Stimulated activated naive CD8-positive, alpha-beta T cell treated with anti-CD3 and anti-CD28 coated beads, Interleukin-15, Interleukin-2, amounts not matched to agents 100 ng/mL and 50 ng/mL, for 24 hours (primary cell): ENCODE results near the gene PLA2G1B.
A peak's percentile ranks its signal among the peaks of the same experiment; 100 is the strongest.

Experiments used
- H3K27ac Mint-ChIP-seq: one replicate; pipeline ENCODE4 v1.8.0; 2021; ENCODE audit warnings: mild to moderate bottlenecking, mixed read lengths
- H3K27me3 Mint-ChIP-seq: one replicate; pipeline ENCODE4 v1.8.0; 2021; ENCODE audit warnings: mixed read lengths
- H3K36me3 Mint-ChIP-seq: one replicate; pipeline ENCODE4 v1.8.0; 2021; ENCODE audit warnings: low read depth, mixed read lengths
- H3K4me1 Mint-ChIP-seq: one replicate; pipeline ENCODE4 v1.8.0; 2021; ENCODE audit warnings: low read depth, mixed read lengths
- H3K4me3 Mint-ChIP-seq: one replicate; pipeline ENCODE4 v1.8.0; 2021; ENCODE audit warnings: mild to moderate bottlenecking, mixed read lengths
- H3K9me3 Mint-ChIP-seq: one replicate; pipeline ENCODE4 v1.8.0; 2021; ENCODE audit warnings: mixed read lengths

Gene PLA2G1B

DNA sequence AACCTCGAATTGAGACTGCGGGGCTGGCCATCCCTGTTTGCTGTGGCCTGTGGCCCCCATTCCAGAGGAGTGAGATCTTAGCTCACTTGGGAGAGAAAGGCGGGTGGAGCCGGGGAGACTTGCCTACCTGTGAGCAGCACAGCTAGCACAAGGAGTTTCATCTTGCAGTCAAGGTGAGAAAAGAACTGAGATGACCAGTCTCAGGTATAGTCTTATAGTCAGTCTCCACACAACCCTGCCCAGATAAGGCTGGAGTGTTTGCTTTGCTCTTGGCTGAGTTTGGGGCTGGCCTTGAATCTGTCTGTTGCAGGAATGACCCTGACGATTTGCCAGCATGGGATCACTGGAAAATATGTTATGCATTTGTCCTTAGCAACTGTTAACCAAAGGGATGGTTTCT is at the start of gene PLA2G1B:
Gene PLA2G1B (minus strand): TSS at position 187 of the 400 bp plus-strand sequence. CDS start 26 bp downstream, at position 161.
- no peaks in the 10 kb centered on the region for H3K36me3 Mint-ChIP-seq
- no peak within 1 kb of the TSS for H3K4me3 Mint-ChIP-seq
- no peak within 1 kb of the TSS for H3K27ac Mint-ChIP-seq
- no peaks in the 10 kb centered on the region for H3K27me3 Mint-ChIP-seq
- no peaks in the 10 kb centered on the region for H3K4me1 Mint-ChIP-seq
- no peaks in the 10 kb centered on the region for H3K9me3 Mint-ChIP-seq

DNA sequence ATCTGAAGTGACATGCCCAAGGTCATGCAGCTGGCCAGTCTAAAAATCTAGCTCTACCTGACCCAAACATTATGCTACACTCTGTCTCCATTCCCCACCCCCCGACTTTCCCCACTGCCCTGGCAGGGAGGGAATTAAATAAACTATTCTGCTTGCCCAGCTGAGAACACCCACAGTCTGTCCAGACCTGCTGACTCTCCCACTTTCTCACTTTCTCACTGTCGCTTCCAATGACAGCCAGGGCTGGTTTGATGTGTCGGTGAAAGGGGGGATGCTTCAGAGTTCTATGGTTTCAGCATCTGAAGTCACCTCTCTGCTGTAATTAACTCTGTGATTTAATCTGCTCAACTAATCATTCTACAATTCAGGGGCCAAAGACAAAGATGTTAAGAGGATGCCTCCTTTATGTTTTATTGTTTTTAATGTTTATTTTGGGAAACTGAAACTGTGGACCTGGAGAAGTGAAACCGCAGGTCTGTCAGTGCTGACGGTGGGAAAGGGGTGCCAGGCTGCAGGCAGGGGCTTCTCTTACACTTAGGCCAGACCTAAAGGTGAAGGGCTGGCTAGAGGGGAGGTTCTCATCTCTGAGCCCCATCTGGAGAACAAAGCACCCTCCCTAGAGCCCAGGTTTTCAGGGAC is 49.5 kb upstream of the PLA2G1B start:
- no peaks in the 10 kb centered on the region for H3K36me3 Mint-ChIP-seq
- no peaks in the 10 kb centered on the region for H3K9me3 Mint-ChIP-seq
- no peak overlapping the region for H3K4me3 Mint-ChIP-seq
- H3K4me1 Mint-ChIP-seq, result no peaks in the 10 kb centered on the region
- no peak overlapping the region for H3K27ac Mint-ChIP-seq
- H3K27me3 Mint-ChIP-seq, result peaks cover 52% of the 10 kb centered on the region

DNA sequence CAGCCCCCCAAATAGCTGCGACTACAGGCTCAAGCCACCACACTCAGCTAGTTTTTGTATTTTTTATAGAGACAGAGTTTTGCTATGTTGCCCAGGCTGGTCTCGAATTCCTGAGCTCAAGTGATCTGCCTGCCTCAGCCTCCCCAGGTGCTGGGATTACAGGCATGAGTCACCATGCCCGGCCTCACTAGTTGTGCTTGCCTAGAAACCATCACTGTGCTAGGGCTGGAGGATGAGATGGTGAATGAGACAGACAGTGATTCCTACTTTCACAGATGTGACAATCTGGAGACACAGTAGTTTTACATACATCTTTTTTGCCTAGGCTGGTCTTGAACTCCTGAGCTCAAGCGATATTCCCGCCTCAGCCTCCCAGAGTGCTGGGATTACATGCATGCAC is 48.8 kb upstream of the PLA2G1B start:
- H3K9me3 Mint-ChIP-seq, result no peaks in the 10 kb centered on the region
- H3K27ac Mint-ChIP-seq, result no peak overlapping the region
- no peaks in the 10 kb centered on the region for H3K4me1 Mint-ChIP-seq
- peaks cover 54% of the 10 kb centered on the region for H3K27me3 Mint-ChIP-seq
- H3K4me3 Mint-ChIP-seq, result no peak overlapping the region
- H3K36me3 Mint-ChIP-seq, result no peaks in the 10 kb centered on the region

DNA sequence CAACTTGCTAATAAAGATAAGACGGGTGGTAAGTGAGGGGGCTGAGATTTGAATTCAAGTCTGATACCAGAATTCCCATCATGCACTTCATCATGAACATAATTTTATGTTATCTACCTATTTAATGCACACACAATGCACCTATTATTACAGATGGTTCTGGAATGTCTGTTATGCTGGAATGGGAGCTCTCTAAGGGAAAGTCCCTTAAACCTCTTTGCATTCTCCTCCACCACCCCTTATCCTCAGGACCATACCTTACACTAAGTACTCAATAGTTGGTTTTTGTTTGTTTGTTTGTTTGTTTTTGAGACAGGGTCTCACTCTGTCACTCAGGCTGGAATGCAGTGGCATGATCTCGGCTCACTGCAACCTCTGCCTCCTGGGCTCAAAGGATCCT is 48.4 kb upstream of the PLA2G1B start:
- Mint-ChIP-seq H3K4me1 (no peaks in the 10 kb centered on the region), H3K27ac (no peak overlapping the region), H3K4me3 (no peak overlapping the region), H3K27me3 (peaks cover 57% of the 10 kb centered on the region), H3K36me3 (no peaks in the 10 kb centered on the region), H3K9me3 (no peaks in the 10 kb centered on the region)

DNA sequence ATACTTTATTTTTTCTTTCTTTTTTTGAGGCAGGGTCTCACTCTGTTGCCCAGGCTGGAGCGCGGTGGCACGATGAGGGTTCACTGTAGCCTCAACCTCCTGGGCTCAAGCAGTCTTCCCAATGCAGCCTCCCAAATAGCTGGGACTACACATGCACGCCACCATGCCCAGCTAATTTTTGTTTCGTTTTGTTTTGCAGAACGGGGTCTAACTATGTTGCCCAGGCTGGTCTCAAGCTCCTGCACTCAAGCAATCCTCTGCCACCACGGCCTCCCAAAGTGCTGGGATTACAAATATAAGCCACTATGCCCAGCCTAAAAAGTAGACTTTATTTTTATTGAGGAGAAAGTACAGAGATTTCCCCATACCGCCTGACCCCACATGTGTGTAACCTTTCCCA is 46.1 kb upstream of the PLA2G1B start:
- Mint-ChIP-seq H3K27ac (no peak overlapping the region), H3K4me3 (no peak overlapping the region), H3K4me1 (peaks cover 10% of the 10 kb centered on the region), H3K9me3 (no peaks in the 10 kb centered on the region), H3K36me3 (no peaks in the 10 kb centered on the region), H3K27me3 (peaks cover 70% of the 10 kb centered on the region)

DNA sequence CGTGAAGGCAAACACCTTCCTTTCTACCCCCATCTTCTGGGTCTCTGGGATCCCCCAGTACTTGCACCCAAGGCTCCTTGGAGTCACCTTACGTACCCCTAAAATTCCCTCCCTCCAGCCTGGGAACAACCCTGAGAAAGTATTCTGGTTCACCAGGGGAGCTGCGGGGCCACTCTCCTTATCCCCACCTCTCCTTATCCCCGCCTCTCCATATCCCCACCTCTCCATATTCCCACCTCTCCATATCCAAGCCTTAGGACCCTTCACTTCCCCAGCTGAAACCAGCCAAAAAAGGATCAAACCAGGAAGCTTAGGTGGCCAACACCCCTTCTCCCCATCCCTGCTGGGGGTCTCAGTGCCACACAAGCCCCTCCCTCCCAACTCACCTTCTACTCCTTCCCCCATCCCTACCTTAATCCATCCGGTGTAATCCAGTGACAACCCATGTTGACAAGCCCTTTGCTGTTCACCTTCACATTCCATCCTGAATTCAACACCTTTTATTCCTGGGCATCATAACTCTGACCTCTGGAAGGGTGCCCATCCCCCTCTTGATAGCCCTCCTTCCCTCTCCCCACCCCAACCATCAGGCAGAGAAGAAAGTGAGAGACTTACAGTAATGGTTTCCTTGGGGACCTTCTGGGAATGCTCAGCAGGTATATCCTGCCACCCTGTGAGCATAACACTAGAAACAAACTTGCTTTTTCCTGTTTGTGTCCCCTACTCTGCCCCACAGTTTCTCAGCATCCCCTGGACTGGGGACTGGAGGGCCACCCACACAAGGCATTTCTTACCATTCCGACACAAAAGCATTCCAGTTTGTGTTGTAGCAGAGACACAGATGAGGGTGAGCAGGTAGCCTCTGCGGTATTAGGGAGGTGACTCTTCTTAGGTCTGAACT is 43.0 kb upstream of the PLA2G1B start:
- H3K27me3 Mint-ChIP-seq, result peaks cover 70% of the 10 kb centered on the region
- peak overlapping the region; percentile 68 for H3K4me3 Mint-ChIP-seq
- no peaks in the 10 kb centered on the region for H3K9me3 Mint-ChIP-seq
- no peaks in the 10 kb centered on the region for H3K36me3 Mint-ChIP-seq
- H3K4me1 Mint-ChIP-seq, result peaks cover 18% of the 10 kb centered on the region
- H3K27ac Mint-ChIP-seq, result no peak overlapping the region

DNA sequence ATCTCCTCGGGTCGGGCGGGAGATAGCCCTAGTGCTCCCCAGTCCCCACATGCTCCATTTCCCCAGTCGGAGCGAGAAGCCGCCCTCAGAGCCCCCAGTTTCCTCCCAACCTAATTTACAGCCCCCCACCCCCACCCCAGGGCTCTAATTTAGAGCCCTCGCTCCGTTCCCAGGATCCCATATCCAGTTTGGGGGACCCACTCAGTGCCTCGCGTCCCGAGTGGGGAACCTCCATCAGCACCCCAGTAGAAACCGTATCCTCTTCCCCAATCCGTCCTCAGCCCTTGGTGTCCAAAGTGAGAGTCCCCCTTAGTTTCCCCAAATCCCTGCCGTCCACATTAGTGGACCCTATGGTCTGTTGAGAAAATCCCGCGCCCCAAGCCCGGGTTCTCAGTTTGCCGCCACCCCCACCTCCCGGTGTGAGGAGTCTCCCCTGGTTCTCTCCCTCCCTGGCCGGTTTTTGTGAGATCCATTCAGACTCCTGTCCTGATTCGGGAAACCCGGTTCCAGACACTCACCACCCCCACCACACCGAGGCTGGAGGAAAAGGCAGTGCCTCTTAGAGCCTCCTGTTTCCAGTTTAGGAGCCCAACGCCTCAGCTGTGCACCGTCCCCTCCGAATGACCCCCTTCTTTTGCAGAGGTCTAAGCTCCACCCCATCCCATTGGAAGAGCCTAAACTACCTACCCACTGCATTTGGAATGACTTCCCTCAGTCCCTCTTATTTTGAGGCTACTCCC is 42.2 kb upstream of the PLA2G1B start:
- Mint-ChIP-seq H3K4me3 (peak overlapping the region; percentile 68), H3K27ac (no peak overlapping the region), H3K4me1 (peaks cover 18% of the 10 kb centered on the region), H3K36me3 (no peaks in the 10 kb centered on the region), H3K27me3 (peaks cover 72% of the 10 kb centered on the region), H3K9me3 (no peaks in the 10 kb centered on the region)

DNA sequence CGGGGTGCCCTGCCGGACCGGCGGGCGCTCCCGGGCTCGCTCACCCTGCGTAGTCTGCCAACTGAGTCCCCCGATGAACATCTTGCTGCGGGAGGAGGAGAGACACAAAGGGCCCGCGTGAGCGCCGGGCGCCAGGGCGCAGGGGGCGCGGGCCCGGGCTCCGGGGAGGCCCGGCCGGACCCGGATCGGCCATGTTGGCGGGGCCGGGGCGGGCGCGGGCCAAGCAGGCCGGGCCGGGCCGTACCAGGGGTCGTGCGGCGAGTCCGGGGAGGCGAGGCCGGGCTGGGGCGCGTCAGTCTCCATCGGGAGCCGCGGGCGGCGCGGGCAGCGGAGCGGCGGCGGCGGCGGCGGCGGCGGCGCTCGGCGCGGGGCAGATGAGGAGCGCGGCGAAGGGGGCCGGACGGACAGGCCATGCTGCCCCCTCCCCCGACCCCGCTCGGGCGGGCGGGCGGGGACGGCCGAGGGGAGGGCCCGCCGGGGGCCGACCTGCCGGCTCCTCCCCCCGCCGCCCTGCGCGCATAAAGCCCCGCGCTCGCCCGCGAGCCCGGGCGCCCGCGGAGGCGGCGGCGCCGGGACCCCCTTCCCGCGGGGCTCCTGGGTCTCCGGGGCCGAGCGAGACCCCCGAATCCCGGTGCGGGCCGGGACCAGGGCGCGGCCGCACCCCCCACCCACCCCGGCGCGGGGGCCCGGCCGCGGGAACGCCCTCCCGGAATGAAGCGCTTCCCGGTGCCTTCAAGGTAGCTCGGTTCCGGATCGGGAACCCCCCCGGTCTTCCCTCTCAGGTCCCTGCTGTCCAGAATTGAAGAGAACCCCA is 41.4 kb upstream of the PLA2G1B start, which contains the start of gene MSI1:
Gene MSI1 (minus strand): TSS at position 376 of the 814 bp plus-strand sequence. CDS start 73 bp downstream, at position 303.
- no peaks in the 10 kb centered on the region for H3K9me3 Mint-ChIP-seq
- H3K27me3 Mint-ChIP-seq, result peaks cover 73% of the 10 kb centered on the region
- no peak within 1 kb of the TSS for H3K27ac Mint-ChIP-seq
- H3K4me1 Mint-ChIP-seq, result peaks cover 18% of the 10 kb centered on the region
- peak within 1 kb of the TSS; percentile 68 for H3K4me3 Mint-ChIP-seq
- H3K36me3 Mint-ChIP-seq, result no peaks in the 10 kb centered on the region

DNA sequence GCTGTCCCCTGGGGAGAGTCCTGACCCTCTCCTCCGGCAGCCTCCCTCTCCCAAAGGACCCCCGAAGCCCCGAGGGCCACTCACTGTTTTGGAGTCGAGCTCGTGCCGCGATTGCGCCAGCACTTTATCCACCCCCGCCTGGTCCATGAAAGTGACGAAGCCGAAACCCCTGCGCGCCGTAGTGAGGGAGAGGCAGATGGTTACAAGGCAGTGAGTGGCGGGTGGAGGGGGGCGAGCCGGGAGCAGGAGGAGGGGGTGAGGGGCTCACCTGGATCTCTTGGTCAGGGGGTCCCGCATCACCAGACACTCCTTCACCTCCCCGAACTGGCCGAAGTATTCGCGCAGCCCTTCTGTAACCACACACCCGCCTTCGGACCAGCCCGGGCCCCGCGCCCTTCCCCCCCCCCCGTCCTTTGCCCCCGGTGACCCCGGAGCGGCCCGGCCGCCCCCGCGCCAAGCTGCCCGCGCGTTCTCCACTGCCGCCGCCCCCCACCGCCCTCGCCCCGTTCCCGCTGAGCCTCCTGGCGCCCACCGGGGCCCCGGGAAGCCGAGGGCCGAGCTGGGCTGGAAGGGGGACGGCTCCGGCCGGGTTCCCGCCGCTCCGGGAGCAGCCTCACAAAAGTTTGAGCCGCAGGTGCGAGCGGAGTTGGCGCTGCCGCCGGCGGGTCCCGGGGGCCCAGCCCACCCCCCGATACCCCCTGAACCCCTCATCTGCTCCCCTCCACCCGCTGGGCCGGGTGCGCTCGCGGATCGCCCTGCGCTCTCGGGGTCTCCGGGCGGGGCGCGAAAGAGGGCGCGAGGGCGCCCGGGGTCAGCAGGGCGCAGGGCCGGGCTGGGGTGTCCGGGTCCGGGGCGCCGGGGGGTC is 40.6 kb upstream of the PLA2G1B start:
- peak overlapping the region; percentile 55 for H3K4me3 Mint-ChIP-seq
- H3K4me1 Mint-ChIP-seq, result peaks cover 18% of the 10 kb centered on the region
- H3K27ac Mint-ChIP-seq, result no peak overlapping the region
- H3K27me3 Mint-ChIP-seq, result peaks cover 78% of the 10 kb centered on the region
- H3K9me3 Mint-ChIP-seq, result no peaks in the 10 kb centered on the region
- no peaks in the 10 kb centered on the region for H3K36me3 Mint-ChIP-seq

DNA sequence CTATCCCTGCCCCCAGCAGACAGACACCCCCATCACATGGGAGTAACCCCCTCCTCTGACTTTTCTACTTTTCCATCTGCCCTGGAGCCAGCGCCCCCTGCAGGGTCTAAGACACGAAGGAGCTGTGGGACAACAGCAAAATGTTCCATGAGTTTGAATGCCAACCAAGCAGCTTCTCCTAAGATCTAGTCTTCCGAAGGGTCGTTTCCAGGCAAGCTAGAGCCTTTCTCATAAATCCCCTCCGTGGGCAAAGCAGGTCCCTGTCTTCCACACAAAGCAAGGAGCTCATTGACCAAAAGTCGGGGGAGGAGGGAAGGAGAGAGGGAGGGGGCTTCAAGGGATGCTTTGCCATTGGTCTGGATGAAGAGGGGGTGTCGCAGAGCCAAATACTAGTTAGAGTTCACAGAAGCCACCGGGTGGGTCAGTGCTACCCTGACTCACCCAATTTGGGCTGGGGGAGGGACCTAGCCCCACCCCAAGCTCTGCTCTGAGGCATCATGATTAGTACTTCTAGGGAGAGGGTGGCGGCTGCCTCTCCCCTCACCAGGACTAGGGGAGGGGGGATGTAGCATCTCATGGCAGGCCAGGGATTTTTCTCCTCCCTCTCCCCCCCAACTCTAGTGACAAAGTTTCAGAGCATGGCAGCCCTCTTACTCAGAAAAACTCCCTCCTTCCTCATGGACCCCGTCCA is 39.8 kb upstream of the PLA2G1B start:
- Mint-ChIP-seq H3K4me1 (peaks cover 19% of the 10 kb centered on the region), H3K27me3 (peaks cover 80% of the 10 kb centered on the region), H3K9me3 (no peaks in the 10 kb centered on the region), H3K36me3 (no peaks in the 10 kb centered on the region), H3K4me3 (peak overlapping the region; percentile 55), H3K27ac (no peak overlapping the region)

DNA sequence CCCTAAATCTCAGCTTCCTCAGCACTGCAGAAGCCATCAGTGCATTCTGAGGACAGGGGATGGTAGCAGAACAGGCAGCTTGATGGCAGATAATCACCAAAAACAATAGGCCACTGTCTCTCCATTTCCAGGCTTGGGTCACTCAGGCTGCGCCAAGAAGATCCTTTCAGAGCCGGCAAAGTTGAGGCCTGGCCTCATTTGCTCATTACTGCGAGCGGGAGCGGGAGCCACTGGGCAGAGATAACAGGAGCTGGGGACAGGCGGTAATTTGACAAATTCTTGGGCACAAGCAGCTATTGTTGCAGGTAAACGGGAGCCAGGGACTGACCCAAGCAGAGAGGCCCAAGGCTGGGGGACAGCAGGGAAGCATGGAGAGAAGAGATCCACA is 39.3 kb upstream of the PLA2G1B start:
- peaks cover 80% of the 10 kb centered on the region for H3K27me3 Mint-ChIP-seq
- H3K4me3 Mint-ChIP-seq, result no peak overlapping the region
- H3K27ac Mint-ChIP-seq, result no peak overlapping the region
- no peaks in the 10 kb centered on the region for H3K36me3 Mint-ChIP-seq
- H3K4me1 Mint-ChIP-seq, result peaks cover 22% of the 10 kb centered on the region
- H3K9me3 Mint-ChIP-seq, result no peaks in the 10 kb centered on the region

DNA sequence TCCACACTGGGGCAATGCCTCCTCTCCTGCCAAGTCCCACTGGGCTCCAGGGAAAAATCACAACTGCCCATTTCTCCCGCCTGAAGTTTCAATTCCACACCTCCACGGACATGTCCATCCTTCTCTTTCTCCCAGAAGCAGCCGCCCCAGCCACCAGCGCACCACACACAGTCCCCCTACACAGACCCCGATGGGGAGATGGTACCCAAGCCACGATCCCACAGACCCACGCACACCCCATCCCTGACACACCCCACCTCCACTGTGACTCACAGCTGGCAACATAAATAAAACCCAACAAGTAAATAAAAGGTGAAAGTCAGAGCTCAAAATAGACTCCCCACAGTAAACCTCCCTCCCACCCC is 38.7 kb upstream of the PLA2G1B start:
- Mint-ChIP-seq H3K27ac (no peak overlapping the region), H3K4me3 (no peak overlapping the region), H3K4me1 (peaks cover 22% of the 10 kb centered on the region), H3K27me3 (peaks cover 74% of the 10 kb centered on the region), H3K36me3 (no peaks in the 10 kb centered on the region), H3K9me3 (no peaks in the 10 kb centered on the region)

DNA sequence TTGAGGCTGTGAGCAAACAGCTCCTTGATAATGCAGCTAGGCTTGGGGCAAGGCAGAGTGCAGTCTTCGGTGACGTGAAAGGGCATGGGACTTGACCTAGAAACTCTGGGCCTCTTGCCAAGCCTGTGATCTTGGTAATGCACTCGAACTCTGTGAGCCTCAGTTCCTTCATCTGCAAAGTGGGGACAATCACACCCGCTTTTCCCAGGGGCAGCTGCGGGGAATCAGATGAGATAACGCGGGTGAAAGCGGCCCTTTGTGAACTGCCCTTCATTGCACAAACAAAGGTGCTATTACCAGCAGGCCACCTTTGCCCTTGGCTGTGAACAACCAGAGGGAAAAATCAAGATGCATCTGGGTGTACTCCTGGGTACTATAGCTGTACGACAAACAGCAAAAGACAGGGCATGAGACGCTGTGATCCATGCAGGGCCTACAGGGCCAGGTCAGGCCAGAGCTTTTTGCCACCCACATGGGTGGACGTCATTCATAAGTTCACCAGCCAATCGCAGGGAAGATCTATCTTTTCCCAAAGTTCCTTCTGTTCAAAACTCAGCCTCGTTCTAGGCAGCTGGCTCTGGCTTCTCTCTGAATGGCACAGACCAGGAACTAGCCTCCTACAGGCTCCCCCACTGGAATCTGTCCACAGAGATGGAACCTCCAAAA is 38.2 kb upstream of the PLA2G1B start:
- peaks cover 74% of the 10 kb centered on the region for H3K27me3 Mint-ChIP-seq
- H3K27ac Mint-ChIP-seq, result no peak overlapping the region
- H3K4me3 Mint-ChIP-seq, result no peak overlapping the region
- no peaks in the 10 kb centered on the region for H3K9me3 Mint-ChIP-seq
- no peaks in the 10 kb centered on the region for H3K36me3 Mint-ChIP-seq
- H3K4me1 Mint-ChIP-seq, result peaks cover 22% of the 10 kb centered on the region
